Motor neuron (in vitro differentiated cells): ENCODE measurements around the gene NOS1. TPM values are rescaled to one million over a fixed set of nuclear protein-coding genes. Genes with fewer than 3 reads are reported as not detected.
"Not testable (repeated sequence)": the region's sequence is repeated elsewhere in the genome, so short reads cannot be mapped to it uniquely, and the experiment has no call there.

Source experiments
- ATAC-seq, 8 experiments: fragments of 200-7000 bp; cut with Tn5 transposase; replicated peaks in 6 of 8; 2 replicates each; pipeline ENCODE4 v1.8.0; 2021; ENCODE audit warnings: mild to moderate bottlenecking in 8 of 8, moderate library complexity in 8 of 8
- H3K27ac ChIP-seq, 2 donors: fragments of 250-450 bp; sonication (Bioruptor Pico); 2 replicates each; pipeline ENCODE4 v1.9.0; 2021; ENCODE audit warnings: antibody characterized with exemption in 2 of 2, mild to moderate bottlenecking in 2 of 2, moderate library complexity in 1 of 2
- H3K4me1 ChIP-seq, 2 donors: fragments of 250-450 bp; sonication (Bioruptor Pico); replicated peaks in 1 of 2; 2 replicates each; pipeline ENCODE4 v1.6.1; 2021; ENCODE audit warnings: antibody characterized with exemption in 2 of 2, mild to moderate bottlenecking in 2 of 2, moderate library complexity in 1 of 2
- H3K4me3 ChIP-seq, 5 donors: fragments of 250-450 bp; sonication (Bioruptor Pico); 2 replicates each; pipeline ENCODE4 v1.9.0; 2021; ENCODE audit warnings: antibody characterized with exemption in 5 of 5, mild to moderate bottlenecking in 5 of 5, moderate library complexity in 4 of 5
- WGBS, 10 experiments: fragments of 450-650 bp; shearing (Covaris generic); methylation state at CpG; one replicate each; pipeline ENCODE4 v1.0.0; 2022; 5-methylcytosine and 5-hydroxymethylcytosine counted together
- in situ Hi-C, 9 experiments: fragments of 400-800 bp; cut with MboI; loops; one replicate each; pipeline ENCODE4 v1.15.0; 2021; ENCODE audit warnings: low sequenced_read_pairs in 9 of 9, low pct_unique_long_range_greater_than_20kb in 2 of 9; ENCODE audit not compliant: unreplicated experiment in 9 of 9
- total RNA-seq, 8 experiments: library from RNA; unstranded; fragments of 300-600 nt; gene quantifications; 2 replicates each; pipeline versions ENCODE4 v1.2.3 to v1.2.4, GENCODE V29; 2022

The NOS1 gene
- total RNA-seq, 8 experiments from 2014 or later, result 0.10 to 3.1 (median 0.33) TPM; not detected in 1

- Histone ChIP-seq H3K27ac (no peak overlapping the region), H3K4me1 (peaks cover 0 to 6% of the 10 kb centered on the region in 2 donors), H3K4me3 (no peak overlapping the region)
- peak in 5 of 8 experiments; percentile 58 to 77 (median 62) for ATAC-seq
- 42 to 86% (median 57%) methylated on average over 1 to 5 of the region's 9 CpGs; no CpG with 5 or more reads in 3 of the 10 experiments for WGBS, 10 experiments
- in situ Hi-C loops, result no loop called here
These were observed 27.6 kb upstream of the NOS1 start for GRCh38 chr12:117388951-117389446.

- H3K4me1 ChIP-seq, result peaks cover 0 to 6% of the 10 kb centered on the region in 2 donors
- no peak for ATAC-seq
- 17 to 88% (median 49%) methylated on average over 1 to 5 of the region's 8 CpGs; no CpG with 5 or more reads in 3 of the 10 experiments for WGBS, 10 experiments
- no peak overlapping the region for H3K4me3 ChIP-seq
- in situ Hi-C loops, result no loop called here
- H3K27ac ChIP-seq, result no peak overlapping the region
These were observed 26.4 kb upstream of the NOS1 start for GRCh38 chr12:117387832-117388231.

- H3K4me1 ChIP-seq, result peaks cover 0 to 6% of the 10 kb centered on the region in 2 donors
- H3K4me3 ChIP-seq, result no peak overlapping the region
- in situ Hi-C loops, result no loop called here
- no peak for ATAC-seq
- 100% methylated on average over 1 of the region's 7 CpGs; no CpG with 5 or more reads in 8 of the 10 experiments for WGBS, 10 experiments
- no peak overlapping the region for H3K27ac ChIP-seq
These were observed 23.3 kb upstream of the NOS1 start for GRCh38 chr12:117384735-117385134.

- 0 to 100% (median 80%) methylated on average over 1 of the region's 1 CpG; no CpG with 5 or more reads in 6 of the 10 experiments for WGBS, 10 experiments
- H3K4me3 ChIP-seq, result no peak overlapping the region
- ATAC-seq, result no peak
- H3K4me1 ChIP-seq, result no peaks in the 10 kb centered on the region
- H3K27ac ChIP-seq, result no peak overlapping the region
- in situ Hi-C loops, result no loop called here
These were observed 18.7 kb upstream of the NOS1 start for GRCh38 chr12:117380083-117380482.

- WGBS, 10 experiments, result 10 to 100% (median 73%) methylated on average over 1 to 2 of the region's 2 CpGs; no CpG with 5 or more reads in 2 of the 10 experiments
- Histone ChIP-seq H3K4me1 (no peaks in the 10 kb centered on the region), H3K27ac (no peak overlapping the region), H3K4me3 (no peak overlapping the region)
- no peak for ATAC-seq
- in situ Hi-C loops, result no loop called here
These were observed 16.3 kb upstream of the NOS1 start for GRCh38 chr12:117377758-117378157.

GRCh38 chr12:117370588-117370987, 9.2 kb upstream of the NOS1 start:
- 0 to 80% (median 40%) methylated on average over 1 to 2 of the region's 3 CpGs; no CpG with 5 or more reads in 2 of the 10 experiments for WGBS, 10 experiments
- H3K27ac ChIP-seq, result no peak overlapping the region
- in situ Hi-C loops, result loop anchor here in 3 of 9 experiments (25.0 kb wide), 1 partner anchor 467 kb away; no protein-coding TSS in a partner anchor

GRCh38 chr12:117370000-117370399, 8.6 kb upstream of the NOS1 start:
- in situ Hi-C loops, result loop anchor here in 6 of 9 experiments (10.0 to 25.0 kb wide), 2 partner anchors 465 to 467 kb away; no protein-coding TSS in a partner anchor
- H3K4me3 ChIP-seq, H3K27ac ChIP-seq, H3K4me1 ChIP-seq, ATAC-seq: not testable (repeated sequence)
- WGBS, 10 experiments, result 25 to 100% (median 70%) methylated on average over 2 to 17 of the region's 17 CpGs

More at GRCh38 chr12:117370588-117370987, 9.2 kb upstream of the NOS1 start:
- ATAC-seq, result no peak
- no peaks in the 10 kb centered on the region for H3K4me1 ChIP-seq
- no peak overlapping the region for H3K4me3 ChIP-seq

GRCh38 chr12:117367006-117367638, 5.7 kb upstream of the NOS1 start:
- ATAC-seq, result peak; percentile 60 to 84 (median 73)
- H3K4me3 ChIP-seq, result no peak overlapping the region
- in situ Hi-C loops, result loop anchor here in 6 of 9 experiments (10.0 to 25.0 kb wide), 2 partner anchors 468 to 470 kb away; no protein-coding TSS in a partner anchor
- WGBS, 10 experiments, result 0 to 100% (median 8%) methylated on average over 1 to 10 of the region's 12 CpGs; no CpG with 5 or more reads in 1 of the 10 experiments
- H3K27ac ChIP-seq, result no peak overlapping the region
- no peaks in the 10 kb centered on the region for H3K4me1 ChIP-seq

- Histone ChIP-seq H3K4me1 (peaks cover 6 to 7% of the 10 kb centered on the region in 2 donors), H3K4me3 (no peak overlapping the region), H3K27ac (no peak overlapping the region)
- in situ Hi-C loops, result loop anchor here in 6 of 9 experiments (10.0 to 25.0 kb wide), 2 partner anchors 470 to 472 kb away; no protein-coding TSS in a partner anchor
- ATAC-seq, result peak in 1 of 8 experiments; percentile 66
- WGBS, 10 experiments, result 22 to 100% (median 65%) methylated on average over 1 to 5 of the region's 9 CpGs; no CpG with 5 or more reads in 4 of the 10 experiments
These were observed 3.7 kb upstream of the NOS1 start for GRCh38 chr12:117365049-117365616.

GRCh38 chr12:117363953-117364486, 2.6 kb upstream of the NOS1 start:
- WGBS, 10 experiments, result 0 to 39% (median 10%) methylated on average over 2 to 4 of the region's 4 CpGs
- Histone ChIP-seq H3K4me3 (no peak overlapping the region), H3K27ac (no peak overlapping the region), H3K4me1 (peaks cover 6 to 10% of the 10 kb centered on the region in 2 donors)
- ATAC-seq, result no peak
- in situ Hi-C loops, result loop anchor here in 6 of 9 experiments (10.0 to 25.0 kb wide), 2 partner anchors 471 to 473 kb away; no protein-coding TSS in a partner anchor

GRCh38 chr12:117363056-117363662, 1.7 kb upstream of the NOS1 start:
- in situ Hi-C loops, result loop anchor here in 6 of 9 experiments (10.0 to 25.0 kb wide), 2 partner anchors 472 to 474 kb away; no protein-coding TSS in a partner anchor
- no peak overlapping the region for H3K27ac ChIP-seq
- WGBS, 10 experiments, result 0 to 95% (median 21%) methylated on average over 1 to 8 of the region's 10 CpGs; no CpG with 5 or more reads in 2 of the 10 experiments
- peaks cover 6 to 10% of the 10 kb centered on the region in 2 donors for H3K4me1 ChIP-seq
- ATAC-seq, result no peak
- no peak overlapping the region for H3K4me3 ChIP-seq

GRCh38 chr12:117362391-117362790, 965 bp upstream of the NOS1 start:
- Histone ChIP-seq H3K27ac (no peak overlapping the region), H3K4me3 (no peak overlapping the region), H3K4me1 (peaks cover 6 to 10% of the 10 kb centered on the region in 2 donors)
- no peak for ATAC-seq
- WGBS, 10 experiments, result 20 to 77% (median 60%) methylated on average over 1 to 10 of the region's 12 CpGs; no CpG with 5 or more reads in 5 of the 10 experiments
- in situ Hi-C loops, result loop anchor here in 6 of 9 experiments (10.0 to 25.0 kb wide), 2 partner anchors 472 to 475 kb away; no protein-coding TSS in a partner anchor
